Right renal pelvis (tissue), 4 donors: ENCODE results near the gene COL6A3. TPM values are rescaled to one million over a fixed set of nuclear protein-coding genes. Genes with fewer than 3 reads are reported as not detected.

ENCODE experiments used
- DNase-seq, 4 donors: peaks; one replicate each; pipeline ENCODE4 v3.0.0-alpha.2; 2013; ENCODE audit warnings: low read depth in 4 of 4, low spot score in 3 of 4, missing footprints in 1 of 4
- polyA plus RNA-seq, 4 donors: library from polyadenylated mRNA; unstranded; fragments of 120-200 nt; gene quantifications; one replicate each; pipeline ENCODE4 v1.2.1, GENCODE V29; 2013; ENCODE audit not compliant: insufficient read length in 4 of 4

COL6A3 gene
- polyA plus RNA-seq, 4 donors, result 233 to 270 (median 248) TPM

DNA sequence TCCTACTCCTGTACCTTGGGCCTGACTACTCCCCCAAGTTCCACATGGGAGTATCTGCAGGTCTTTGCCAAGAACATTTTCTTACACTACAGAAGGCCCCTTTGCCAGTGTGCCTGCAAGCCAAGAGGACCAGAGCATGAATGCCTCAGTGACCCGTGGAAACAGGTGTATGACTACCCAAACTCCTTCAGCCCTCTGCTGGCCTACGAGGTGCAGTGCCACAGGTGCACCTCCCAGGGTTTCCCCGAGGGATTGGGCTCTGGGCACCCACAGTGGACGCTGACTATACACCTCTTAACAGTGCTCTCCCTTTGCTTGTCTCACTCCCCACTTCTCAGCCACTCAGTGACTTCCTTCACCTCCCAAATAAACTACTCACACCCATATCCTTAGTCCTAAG lies 91.4 kb downstream of the COL6A3 start:
- DNase-seq, result no peak

DNA sequence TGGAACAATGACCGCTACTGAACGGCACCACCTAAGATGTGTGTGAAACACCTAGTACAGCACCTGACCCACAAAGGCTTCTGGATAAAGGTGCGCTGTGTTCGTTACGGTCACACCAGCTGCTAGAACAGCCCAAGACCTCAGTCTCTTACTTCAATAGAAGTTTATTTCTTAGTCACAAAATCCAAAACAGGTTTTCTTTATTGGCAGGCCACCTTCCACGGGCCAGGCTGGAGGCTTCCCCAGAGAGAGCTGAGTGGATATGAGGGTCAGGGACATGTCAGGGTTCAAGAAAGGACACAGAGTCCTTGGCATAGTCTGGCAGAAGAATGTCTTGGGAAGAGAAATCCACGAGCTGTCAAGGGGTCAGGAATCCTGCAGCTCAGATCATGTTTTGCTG lies 92.2 kb downstream of the COL6A3 start:
- DNase-seq, result no peak

DNA sequence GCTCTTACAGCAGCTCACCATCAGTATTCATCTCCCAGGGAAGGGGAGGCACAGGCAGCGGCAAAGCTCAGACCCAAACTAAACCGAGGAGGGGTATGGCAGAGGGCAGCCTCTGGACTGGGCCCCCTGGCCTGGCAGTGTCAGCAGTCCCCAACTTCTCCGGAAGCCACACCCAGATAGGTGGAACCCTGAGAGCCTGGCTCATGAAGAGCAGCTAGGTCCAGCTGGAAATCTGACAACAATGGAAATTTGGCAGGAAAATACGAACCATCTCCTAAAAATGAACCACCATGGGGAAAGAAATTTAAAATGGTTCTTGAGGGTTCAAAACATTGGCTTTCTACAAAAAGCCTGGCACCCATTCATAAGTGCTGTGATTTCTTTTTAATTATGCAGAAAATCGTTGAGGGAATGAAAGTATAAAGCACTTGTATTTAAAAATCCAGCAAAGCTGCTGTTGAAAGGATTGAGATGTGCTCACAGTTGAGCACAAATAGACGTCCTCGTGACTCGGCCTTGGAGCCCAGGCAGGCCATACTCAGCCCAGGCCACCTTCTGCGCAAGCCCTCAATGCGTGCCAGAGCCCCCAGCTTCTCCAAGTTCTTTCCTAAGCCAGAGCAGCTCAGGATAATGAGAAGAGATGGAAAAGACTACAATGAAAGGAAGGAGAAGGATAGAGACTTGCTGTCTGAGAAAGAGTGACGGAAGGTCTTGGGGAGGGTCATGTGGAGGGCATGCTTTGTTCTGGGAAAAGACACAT lies 93.0 kb downstream of the COL6A3 start:
- DNase-seq, result no peak

DNA sequence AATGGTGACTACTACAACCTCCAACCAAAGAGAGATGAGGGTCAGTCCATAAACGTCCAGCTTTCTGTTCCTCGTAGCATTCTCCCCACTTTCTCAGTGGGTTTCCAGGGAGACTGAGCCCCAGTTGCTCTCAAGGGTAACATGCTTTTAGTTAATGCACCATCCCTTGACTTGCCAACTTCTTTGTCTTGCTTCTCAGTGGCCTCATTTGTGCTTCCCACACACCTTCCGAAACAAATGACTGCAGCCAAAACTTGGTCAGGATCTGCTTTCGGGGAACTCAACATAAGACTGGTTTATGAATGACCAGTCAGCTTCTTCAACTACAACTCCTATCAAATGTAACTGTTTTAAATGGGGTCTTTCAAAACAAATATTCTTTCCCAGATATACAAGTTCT lies 94.1 kb downstream of the COL6A3 start:
- no peak for DNase-seq

DNA sequence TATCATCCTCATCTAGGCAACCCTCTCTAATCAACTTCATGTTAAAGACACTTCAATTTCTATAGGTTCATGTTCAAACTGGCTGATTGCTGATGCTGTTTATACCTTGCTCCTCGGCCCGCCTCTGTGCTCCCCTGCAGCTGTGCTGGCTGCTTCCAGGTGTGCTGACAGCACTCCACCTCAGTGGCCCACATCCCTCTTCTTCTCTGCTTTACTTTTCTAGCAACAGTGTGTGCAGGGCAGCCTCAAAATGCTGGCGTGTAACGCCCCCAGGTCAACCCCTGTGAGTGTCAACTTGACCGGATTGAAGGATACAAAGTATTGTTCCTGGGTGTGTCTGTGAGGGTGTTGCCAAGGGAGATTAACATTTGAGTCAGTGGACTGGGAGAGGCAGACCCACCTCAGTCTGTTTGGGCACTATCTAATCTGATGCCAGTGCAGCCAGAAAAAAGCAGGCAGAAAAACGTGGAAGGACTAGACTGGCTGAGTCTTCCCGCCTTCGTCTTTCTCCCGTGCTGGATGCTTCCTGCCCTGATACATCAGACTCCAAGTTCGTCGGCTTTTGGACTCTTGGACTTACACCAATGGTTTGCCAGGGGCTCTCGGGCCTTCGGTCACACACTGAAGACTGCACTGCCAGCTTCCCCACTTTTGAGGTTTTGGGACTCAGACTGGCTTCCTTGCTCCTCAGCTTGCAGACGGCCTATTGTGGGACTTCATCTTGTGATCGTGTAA lies 94.7 kb downstream of the COL6A3 start:
- DNase-seq, result no peak

DNA sequence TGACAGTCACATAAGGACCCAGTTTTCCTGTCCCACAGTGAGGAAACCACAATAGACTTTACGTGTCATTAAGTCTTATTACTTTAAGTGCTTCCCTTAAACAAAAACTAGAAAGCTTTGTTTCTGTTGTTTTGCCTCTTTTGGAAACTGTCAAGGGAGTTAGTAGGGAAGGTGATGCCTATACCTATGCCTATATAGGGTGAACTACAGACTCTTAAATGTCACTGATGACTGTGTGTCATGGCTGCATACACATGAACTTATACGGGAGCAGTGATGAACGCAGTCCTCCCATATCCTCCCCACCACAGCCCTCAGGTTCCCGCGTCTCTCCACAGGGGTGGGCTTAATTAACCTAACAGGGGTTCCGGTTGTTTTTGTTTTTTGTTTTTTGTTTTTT lies 97.6 kb downstream of the COL6A3 start:
- no peak for DNase-seq

DNA sequence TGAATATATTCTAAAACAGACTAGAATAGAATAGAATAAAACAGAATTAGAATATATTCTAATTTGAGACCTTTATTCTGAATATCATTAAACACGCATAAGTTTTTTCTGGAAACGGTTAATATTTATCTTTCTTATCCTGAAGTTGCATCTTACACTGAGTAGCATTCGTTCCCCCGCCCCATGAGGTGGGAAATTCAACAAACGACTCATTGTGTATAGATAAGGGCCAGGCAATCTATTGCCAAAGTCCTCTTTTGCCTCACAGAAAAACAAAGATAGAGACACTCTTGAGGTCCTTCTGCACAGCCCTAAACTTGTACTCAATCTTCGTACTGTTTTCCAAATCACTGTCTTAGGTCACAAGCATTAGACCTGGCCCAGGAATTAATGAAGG lies 98.1 kb downstream of the COL6A3 start:
- no peak for DNase-seq

DNA sequence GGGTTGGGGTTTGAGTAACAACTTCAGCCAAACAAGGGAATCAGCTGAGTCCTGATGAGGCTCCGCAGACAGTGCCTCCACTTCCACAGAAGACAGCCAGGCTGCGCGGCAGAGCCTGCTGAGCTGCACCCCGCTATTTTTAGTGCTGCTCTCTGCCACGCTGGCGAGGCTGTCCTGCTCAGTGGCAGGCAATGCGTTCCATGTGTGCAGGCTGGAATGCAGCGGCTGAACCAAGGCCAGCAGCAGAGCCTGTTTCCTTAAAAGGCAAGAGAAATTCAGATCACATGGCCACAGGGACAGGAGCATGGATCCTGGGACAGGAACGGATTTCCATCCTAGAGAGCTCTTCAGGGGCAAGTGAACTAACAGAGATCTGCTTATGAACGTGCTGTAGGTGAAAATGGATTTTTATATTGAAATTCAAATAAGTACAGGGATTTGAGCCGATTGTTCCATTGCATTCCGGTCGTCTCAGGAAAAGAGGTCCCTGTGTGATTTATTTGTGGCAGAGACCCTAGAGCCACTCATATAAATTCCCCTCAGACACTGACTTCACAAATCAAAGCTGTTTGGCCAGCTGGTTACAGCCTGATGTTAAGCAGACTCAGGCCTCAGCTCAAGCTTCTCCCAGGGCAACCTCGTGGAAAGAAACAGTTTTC lies 98.7 kb downstream of the COL6A3 start:
- DNase-seq, result peak; percentile 68 to 87 (median 80)

DNA sequence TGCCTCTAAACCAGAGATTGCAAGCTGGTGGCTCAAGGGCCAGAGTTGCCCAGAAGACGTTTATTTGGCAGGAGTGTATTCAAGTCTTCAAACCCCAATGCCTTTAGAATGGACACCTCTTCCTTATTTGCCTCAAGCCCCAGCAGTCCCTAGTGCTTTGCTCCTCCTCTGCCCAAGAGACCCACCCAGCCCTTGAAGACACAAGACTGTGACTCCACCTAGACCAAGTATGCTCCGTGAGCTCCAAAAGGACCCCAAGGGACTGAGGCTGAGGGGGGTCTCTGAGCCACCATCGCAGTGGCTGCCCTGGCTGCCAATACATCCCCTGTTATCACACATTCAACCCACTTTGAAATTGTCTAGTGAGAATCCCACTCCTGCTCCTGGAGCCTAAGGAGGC lies 99.3 kb downstream of the COL6A3 start:
- DNase-seq, result no peak

DNA sequence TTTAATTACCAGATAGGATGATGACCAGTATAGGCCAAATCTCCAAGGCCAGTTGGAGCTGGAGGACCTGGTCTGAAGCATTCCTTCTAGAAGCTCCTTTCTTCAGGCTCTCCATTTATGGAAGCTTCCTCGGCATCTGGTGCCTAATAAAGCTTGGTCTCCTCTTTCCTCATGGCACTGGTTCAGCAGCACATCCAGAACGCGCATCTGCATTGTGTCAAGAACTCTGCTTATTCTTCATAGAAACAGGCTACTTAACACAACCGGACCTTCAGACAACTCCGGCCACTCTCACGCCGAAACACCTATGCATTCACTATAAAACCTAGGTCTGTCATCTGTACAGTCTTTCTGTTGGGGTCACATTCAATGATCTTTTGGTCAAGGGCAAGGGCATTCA lies 99.8 kb downstream of the COL6A3 start:
- DNase-seq, result no peak

DNA sequence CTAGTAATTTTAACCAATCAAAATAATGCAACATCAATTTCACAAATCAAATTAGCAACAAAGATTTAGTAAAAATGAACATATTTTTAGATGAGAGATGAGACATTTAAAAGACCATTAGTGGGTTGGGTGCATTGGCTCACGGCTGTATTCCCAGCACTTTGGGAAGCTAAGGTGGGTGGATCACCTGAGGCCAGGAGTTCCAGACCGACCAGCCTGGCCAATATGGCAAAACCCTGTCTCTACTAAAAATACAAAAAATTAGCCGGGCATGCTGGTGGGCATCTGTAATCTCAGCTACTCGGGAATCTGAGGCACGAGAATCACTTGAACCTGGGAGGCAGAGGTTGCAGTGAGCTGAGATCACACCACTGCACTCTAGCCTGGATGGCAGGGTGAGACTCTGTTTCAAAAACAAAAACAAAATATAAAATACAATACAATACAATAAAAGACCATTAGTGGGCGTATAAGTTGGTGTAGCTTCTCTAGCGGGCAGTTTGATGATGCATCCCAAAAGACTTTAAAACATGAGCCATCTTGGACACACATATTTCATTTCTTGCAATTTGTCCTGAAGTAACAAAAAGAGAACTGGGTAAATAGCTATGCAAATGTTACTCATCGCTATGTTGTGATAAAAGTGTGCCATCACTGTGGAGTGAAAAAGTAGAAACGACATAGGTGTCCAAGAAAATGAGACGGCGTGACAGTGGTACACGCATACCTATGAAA lies 101.8 kb downstream of the COL6A3 start:
- no peak for DNase-seq

DNA sequence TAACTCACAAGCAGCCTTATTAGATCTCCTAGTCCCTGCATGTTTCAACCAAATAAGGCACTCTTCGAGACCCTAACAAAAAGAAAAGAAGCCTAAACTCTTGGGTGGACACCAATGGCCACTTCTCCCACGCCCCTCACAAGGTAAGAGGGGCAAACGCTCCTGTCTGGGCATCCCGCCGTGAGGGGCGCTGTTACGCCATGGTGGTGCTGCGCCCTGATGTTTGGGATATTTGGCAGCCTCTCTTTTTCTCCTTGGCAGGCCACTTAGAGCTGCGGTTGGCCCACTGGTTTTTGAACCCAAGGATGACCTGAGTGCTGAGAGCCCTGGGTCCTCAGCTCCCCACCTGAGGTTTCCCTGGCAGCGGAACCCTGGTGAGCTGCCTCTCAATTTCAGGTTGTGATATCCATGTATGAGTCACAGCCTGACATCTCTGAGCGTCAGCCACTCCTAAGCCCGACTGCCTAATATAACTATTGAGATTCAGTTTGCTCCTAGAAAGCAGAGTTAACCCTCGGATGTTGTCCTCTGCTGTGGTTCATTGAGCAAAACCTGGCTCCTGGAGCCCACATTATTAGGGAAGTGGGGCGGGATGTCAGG lies 103.3 kb downstream of the COL6A3 start:
- DNase-seq, result no peak

DNA sequence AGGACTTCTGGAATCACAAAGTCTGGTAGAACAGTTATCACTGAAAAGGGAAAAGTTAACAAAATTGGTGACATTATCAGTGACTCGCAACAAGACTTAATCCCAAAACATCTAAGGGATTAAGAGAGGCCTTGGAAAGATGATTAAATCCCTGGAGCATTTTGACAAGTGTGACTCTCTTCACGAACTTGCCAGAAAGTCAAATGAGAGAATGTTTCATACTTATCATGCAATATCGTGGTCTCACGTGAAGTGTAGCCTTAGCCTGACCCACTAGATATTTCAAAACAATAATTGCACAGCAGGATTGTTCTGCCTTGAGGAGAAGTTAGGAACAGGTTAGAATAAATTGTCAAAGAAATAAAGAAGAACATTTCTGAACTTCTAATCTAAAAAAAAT lies 104.5 kb downstream of the COL6A3 start:
- DNase-seq, result no peak

DNA sequence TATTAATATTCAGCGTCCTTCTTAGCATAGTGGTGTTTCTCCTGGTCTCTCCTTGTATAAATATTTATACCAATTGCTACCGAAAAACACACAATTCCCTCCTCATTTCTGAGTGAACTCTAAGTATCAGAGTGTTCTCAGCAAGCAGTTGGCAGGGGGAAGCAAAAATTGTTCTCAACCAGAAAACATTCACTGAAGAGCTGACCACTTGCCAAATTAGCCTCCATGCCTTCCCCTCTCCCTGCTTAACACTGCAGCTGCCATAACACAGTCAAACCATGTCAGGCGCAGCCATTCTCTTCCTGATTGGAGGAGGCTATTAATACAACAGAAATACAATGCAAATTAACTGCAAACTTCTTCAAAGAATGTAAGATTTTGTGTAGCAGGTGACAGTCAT lies 105.0 kb downstream of the COL6A3 start:
- no peak for DNase-seq

DNA sequence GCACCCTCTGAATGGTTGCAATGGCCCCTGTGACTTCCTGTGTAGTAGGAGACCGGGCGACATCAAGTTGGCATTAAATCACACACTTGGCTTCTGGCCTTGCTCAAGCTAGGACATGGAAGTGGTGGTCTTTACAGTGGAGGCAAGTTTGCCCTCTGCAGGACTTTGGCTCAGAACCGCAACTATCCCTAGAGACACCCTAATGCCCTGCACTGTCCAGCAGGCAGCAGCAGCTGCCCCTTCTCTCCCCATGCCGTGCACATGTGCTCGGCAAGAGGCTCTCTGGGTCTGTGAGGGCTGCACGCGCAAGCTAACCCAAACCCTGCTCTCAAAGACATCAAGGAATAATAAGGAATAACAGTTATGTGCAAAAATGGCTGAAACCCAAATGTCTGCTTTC lies 106.5 kb downstream of the COL6A3 start:
- no peak for DNase-seq

DNA sequence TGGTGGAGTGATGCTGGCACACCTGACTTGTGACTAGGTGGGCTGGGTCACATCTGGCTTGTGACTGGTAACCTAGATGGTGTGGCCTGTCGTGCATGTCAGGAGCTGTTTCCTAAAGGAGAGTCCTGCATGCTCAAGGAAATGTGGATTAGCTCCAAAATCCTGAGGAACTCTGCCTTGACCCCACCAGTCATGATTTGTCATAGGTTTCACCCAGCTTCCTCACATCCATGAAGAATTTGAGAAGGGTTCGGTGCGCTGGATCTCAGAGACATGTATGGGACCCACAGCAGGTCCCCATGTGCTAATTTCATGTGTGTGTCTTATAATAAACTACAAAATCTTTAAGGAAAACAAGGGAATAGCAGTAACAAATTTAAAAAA lies 107.2 kb downstream of the COL6A3 start:
- DNase-seq, result no peak

DNA sequence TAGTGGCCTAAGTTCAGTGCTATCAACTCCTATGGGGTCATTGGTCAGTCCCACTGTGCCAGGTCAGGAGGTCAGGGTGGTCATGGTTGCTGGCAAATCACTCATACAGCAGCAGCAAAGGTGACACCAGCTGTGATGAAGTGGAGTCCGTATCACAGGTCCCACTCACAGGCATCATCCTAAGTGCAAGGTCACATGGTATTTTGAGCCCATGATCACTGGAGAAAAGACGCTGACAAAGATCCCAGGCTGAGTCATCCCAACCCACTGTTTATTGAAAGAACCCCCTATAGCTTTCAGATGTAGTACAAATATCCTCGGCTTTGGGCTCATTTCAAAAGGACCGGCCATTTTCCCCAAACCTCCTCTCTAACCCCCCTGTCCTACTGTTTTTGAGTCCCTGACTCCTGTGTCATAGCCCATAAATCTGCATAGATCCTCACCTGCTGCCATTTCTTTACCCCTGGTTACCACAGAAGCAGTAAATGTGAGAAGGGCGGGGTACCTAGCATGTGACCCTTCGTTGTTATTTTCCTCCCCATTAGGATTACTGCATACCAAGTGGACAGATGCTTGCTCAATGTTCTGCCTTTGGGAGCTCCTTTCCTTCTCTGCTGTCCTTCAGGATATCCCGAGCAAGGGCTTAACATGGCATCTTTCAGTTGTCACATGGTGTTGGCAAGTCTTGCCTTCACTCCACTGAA lies 107.7 kb downstream of the COL6A3 start:
- DNase-seq, result no peak

DNA sequence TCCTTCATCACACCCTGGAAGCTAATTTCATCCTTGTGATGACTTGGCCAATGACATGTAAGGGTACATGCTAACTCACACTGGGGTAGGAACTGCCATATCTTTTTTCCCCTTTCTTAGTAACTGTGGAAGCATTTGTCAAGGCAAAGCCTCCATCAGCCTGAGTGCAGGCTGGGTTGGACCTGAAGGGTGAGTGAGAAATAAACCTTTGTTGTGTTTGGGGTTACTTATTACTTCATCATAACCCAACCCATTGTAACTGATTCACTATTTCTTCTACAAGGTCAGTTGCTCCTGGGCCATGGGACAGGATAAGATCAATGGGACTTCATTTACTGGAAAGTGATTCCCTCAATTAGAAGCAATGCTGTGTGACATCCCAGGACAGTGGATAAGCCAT lies 108.4 kb downstream of the COL6A3 start:
- no peak for DNase-seq

DNA sequence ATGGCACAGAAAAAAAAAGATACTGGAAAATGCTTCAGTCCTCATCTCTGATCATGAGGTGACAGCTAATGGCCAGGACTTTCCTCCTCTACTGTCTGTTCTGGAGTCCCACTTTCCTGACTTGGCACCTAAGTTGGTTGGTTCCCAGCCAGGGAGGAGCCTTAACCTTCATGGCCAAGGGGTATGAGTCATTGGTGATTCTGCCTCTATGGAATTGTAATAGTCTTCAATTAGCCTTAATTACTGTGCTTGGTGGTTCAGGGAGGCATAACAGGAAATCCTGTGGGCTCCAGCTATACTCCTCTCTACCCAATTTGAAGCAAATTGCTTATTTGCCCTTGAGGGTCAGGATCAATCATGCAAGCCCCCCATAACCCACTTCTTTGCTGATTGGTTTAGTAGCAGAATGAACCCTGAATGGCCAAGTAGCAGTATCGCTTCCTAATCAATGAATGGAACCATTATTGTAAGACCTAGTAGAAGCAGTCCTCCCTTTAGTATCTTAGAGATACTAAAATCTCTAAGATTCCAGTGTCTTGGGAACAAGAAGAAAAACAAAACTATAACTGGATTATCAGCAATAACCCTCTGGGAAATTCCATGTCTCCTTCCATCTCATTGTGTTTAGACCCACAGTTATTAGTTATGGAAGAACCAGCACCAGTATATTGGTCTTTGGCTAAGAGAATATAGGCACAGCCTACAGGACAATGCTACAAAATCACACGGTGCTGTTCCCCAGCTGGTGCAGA lies 109.0 kb downstream of the COL6A3 start:
- DNase-seq, result no peak
